ENCODE data around the gene FLT3.
A peak's percentile ranks its signal among the peaks of the same experiment; 100 is the strongest.

GRCh38 chr13:27965740-27966640 lies 134.4 kb downstream of the FLT3 start:
- TF ChIP-seq, protein P1, sequence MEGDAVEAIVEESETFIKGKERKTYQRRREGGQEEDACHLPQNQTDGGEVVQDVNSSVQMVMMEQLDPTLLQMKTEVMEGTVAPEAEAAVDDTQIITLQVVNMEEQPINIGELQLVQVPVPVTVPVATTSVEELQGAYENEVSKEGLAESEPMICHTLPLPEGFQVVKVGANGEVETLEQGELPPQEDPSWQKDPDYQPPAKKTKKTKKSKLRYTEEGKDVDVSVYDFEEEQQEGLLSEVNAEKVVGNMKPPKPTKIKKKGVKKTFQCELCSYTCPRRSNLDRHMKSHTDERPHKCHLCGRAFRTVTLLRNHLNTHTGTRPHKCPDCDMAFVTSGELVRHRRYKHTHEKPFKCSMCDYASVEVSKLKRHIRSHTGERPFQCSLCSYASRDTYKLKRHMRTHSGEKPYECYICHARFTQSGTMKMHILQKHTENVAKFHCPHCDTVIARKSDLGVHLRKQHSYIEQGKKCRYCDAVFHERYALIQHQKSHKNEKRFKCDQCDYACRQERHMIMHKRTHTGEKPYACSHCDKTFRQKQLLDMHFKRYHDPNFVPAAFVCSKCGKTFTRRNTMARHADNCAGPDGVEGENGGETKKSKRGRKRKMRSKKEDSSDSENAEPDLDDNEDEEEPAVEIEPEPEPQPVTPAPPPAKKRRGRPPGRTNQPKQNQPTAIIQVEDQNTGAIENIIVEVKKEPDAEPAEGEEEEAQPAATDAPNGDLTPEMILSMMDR (IDR thresholded peaks at IDR 0.05): no peak
- no peak for TF ChIP-seq POLR2AphosphoS5 (IDR thresholded peaks at IDR 0.05)
- peak in 1 of 2 donors; percentile 38 for TF ChIP-seq POLR2A (IDR thresholded peaks at IDR 0.05)
- TF ChIP-seq EP300 (IDR thresholded peaks at IDR 0.05): no peak

Data from sigmoid colon (tissue), 4 donors.